GM19397 (cell line): ENCODE results near the gene ZNG1E.
"Not testable (repeated sequence)": the region's sequence is repeated elsewhere in the genome, so short reads cannot be mapped to it uniquely, and the experiment has no call there.

Source experiments
- ATAC-seq: cut with Tn5 transposase; IDR thresholded peaks from one replicate; pipeline ENCODE4 v1.9.1; 2021; ENCODE audit warnings: mild to moderate bottlenecking, moderate library complexity; ENCODE audit not compliant: unreplicated experiment

Gene ZNG1E

DNA sequence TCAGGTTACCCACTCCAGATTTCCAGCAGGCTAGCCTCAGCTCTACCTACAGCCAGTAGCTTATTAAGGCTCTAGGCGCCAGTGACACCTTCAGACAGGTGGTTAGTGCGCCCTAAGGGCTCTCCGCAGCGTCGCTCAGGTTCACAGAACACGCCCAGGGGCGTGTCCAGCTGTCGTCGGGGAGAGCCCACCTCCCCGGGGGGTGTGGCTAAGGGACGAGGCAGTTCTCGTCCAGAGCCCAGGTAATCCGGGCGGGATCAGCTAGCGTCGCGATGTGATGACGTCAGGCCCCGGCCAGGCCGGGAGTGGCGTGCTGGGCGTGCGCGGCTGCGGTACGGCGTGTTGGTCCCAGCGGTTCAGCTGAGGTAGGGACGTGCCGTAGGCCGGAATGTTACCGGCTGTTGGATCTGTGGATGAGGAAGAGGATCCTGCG, at the start of gene ZNG1E:
TSS of gene ZNG1E (plus strand) at position 340 of the 433 bp plus-strand sequence. CDS start at position 389, 49 bp downstream.
- not testable (repeated sequence) for ATAC-seq

DNA sequence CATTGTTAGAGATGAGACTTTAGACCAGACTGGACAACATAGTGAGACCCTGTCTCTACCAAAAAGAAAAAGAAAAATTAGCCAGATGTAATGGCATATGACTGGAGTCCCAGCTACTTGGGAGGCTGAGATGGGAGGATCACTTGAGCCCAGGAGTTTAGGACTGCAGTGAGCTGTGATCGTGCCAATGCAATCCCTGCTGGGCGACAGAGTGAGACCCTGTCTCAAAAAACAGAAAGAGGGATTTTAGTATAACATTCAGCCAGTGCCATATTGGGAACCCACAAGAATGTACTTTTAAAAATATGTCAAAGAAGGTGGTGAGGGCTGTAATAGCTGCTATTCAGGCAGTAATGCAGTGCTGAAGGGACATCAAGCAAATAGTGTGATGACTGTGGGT, 2.1 kb upstream of the ZNG1E start:
- ATAC-seq, result not testable (repeated sequence)

DNA sequence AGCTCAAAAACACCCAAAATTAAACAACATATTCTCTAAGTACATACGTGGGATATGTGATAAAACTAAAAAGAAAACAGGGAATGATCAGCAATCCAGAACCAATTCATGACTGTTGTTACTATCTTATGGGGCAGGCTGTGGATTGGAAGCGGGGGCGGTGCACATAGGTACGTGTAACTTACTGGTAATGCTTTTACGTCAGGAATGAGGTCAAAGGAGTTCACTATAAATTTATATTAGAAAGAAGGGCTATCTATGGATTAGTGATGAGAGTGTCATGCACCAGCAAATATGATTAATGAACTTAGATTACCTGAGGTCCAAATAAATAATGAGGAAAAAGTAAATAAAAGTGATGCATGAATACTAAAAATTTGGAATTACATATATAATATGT, 710 bp upstream of the ZNG1E start:
- ATAC-seq, result not testable (repeated sequence)

DNA sequence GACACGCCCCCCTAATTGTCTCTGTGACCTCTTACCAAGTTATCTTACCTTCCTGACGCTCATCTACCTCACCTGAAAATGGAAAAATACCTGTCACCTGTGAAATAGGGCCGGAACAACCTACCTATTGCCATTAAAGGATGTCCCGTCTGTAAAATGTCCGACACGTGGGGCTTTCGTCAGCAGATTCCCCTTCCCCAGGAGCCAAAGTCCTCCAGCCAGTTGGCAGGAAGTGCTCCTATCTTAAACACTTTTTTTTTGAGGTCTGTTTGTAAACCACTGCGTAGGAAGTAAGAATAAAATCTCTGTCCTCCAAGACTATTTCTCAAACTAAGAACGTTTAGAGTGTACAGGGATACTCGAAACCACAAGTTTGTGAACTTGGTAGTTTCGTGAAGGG, 661 bp downstream of the ZNG1E start:
- ATAC-seq, result not testable (repeated sequence)

DNA sequence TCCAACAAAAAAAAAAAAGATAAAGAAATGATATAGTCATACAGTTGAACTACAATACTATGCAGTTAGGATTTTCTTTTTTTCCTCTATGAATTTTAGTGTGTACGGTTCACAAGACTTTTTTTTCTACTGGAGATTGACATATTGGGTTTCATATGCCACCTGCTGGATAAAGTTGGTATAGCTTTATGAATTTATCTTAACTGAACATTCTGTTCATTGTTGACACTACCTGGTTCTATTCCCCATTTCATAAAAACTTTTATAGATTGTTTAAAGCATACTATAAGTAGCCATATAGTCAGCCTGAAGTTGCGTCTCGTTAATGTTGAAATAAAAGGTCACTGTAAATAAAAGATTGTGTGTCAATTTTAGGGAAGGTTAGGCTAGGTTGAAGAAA, 2.8 kb downstream of the ZNG1E start:
- not testable (repeated sequence) for ATAC-seq

DNA sequence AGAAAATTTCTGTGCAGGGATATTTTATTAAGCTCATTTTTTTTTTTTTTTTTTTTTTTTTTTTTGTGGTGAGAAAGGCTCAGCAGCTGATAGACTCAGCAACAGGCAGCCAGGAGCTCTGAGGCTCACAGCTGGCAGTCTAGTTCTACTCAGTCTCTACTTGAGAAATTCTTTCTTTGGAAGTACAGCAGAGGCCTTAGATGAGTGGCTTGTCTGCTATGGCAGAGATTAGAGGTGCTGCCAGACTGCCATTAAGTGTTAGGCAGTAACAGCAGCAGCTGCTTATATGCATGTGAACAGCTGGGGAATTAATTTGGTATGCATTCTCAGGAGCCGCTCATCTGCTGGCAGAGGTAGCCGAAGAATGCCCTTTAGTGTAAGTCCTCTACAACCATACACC, 27.8 kb downstream of the ZNG1E start:
- ATAC-seq, result not testable (repeated sequence)

DNA sequence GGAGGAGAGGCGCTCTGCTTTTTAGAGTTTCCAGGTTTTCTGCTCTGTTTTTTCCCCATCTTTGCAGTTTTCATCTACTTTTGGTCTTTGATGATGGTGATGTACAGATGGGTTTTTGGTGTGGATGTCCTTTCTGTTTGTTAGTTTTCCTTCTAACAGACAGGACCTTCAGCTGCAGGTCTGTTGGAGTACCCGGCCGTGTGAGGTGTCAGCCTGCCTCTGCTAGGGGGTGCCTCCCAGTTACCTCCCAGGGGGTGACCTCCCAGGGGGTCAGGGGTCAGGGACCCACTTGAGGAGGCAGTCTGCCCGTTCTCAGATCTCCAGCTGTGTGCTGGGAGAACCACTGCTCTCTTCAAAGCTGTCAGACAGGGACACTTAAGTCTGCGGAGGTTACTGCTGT, 38.7 kb downstream of the ZNG1E start:
- not testable (repeated sequence) for ATAC-seq

DNA sequence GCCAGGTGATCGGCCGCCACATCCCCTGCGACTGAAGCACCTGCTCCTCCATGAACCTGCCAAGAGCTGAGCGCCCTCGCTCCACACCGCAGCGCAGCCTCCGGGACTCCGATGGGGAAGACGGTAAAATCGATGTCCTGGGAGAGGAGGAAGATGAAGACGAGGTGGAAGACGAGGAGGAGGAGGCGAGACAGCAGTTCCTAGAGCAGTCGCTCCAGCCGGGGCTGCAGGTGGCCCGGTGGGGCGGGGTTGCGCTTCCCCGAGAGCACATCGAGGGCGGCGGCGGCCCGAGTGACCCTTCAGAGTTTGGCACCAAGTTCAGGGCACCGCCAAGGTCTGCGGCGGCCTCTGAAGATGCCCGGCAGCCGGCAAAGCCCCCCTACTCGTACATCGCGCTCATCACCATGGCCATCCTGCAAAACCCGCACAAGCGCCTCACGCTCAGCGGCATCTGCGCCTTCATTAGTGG, 61.4 kb downstream of the ZNG1E start, which contains the start of gene FOXD4L4:
TSS of gene FOXD4L4 (plus strand) at position 51 of the 469 bp plus-strand sequence. CDS start at position 51, 0 bp downstream.
- not testable (repeated sequence) for ATAC-seq

DNA sequence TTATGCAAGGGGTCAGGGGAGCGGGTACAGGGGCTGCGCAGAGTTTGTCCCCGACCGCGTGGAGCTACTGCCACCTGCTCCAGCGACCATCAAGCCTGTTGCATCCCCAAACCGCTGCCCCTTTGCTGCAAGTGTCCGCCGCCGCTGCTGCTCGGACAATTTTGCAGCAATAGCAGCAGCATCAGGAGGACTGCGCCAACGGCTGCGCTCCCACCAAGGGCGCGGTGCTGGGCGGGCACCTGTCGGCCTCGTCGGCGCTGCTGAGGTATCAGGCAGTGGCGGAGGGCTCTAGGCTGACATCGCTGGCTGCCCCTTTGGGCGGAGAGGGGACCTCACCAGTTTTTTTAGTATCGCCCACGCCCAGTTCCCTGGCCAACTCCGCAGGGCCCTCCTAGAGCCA, 62.4 kb downstream of the ZNG1E start:
- ATAC-seq, result not testable (repeated sequence)
